B cell (primary cell): ENCODE data around the gene ABCA6. TPM values are rescaled to one million over a fixed set of nuclear protein-coding genes. Genes with fewer than 3 reads are reported as not detected.

ENCODE experiments used
- ATAC-seq: fragments of 200-7000 bp; cut with Tn5 transposase; one replicate; pipeline ENCODE4 v1.10.0; 2021; ENCODE audit warnings: low read depth, mild to moderate bottlenecking, moderate number of reproducible peaks, moderate library complexity
- CTCF ChIA-PET: fragments of 350-600 bp; sonication (Branson Sonifier 250); formaldehyde crosslinking; loops from one replicate; lab custom pipeline; 2021; ENCODE audit warnings: antibody characterized with exemption, inconsistent platforms; lab: Charles Lee
- POLR2A ChIA-PET: fragments of 350-600 bp; sonication (Branson Sonifier 250); formaldehyde crosslinking; loops from one replicate; lab custom pipeline; 2021; ENCODE audit warnings: antibody characterized with exemption; lab: Charles Lee
- DNase-seq: peaks from one replicate; pipeline ENCODE4 v3.0.0; 2013
- H2AFZ ChIP-seq: 2 replicates; pipeline ENCODE4 v1.6.1; 2012; ENCODE audit warnings: mild to moderate bottlenecking, low read depth, low read length; ENCODE audit not compliant: insufficient read depth, poor library complexity, severe bottlenecking
- H3K27ac ChIP-seq, 2 donors: 1 replicate in 1 of 2; 2 replicates in 1 of 2; pipeline ENCODE4 v1.5.1; 2012 to 2013; ENCODE audit warnings: low read length in 2 of 2, mild to moderate bottlenecking in 2 of 2, moderate library complexity in 1 of 2
- H3K27me3 ChIP-seq, 4 experiments: fragments of 200-600 bp in 1 of 4; sonication (generic) in 1 of 4; replicated peaks in 1 of 4; 1 replicate in 2 of 4; 2 replicates in 2 of 4; pipeline versions ENCODE4 v1.6.1 to v1.7.0; 2013 to 2016; ENCODE audit warnings: low read length in 3 of 4, mild to moderate bottlenecking in 2 of 4, mixed read lengths in 1 of 4, moderate library complexity in 1 of 4; ENCODE audit not compliant: insufficient read depth in 4 of 4, control insufficient read depth in 3 of 4; ENCODE audit errors: control extremely low read depth in 1 of 4
- H3K36me3 ChIP-seq, 2 experiments: replicated peaks in 1 of 2; 1 replicate in 1 of 2; 2 replicates in 1 of 2; pipeline versions ENCODE4 v1.6.1 to v1.7.1; 2013; ENCODE audit warnings: low read length in 1 of 2; ENCODE audit not compliant: insufficient read depth in 2 of 2, control insufficient read depth in 1 of 2; ENCODE audit errors: control extremely low read depth in 1 of 2, extremely low read depth in 1 of 2
- H3K4me1 ChIP-seq, 2 donors: fragments of 200-600 bp in 1 of 2; sonication (generic) in 1 of 2; 1 replicate in 1 of 2; 2 replicates in 1 of 2; pipeline versions ENCODE4 v1.5.1 to v1.6.1; 2013 to 2017; ENCODE audit warnings: low read length in 2 of 2; ENCODE audit not compliant: control insufficient read depth in 2 of 2, insufficient read depth in 2 of 2
- H3K4me2 ChIP-seq: replicated peaks from 2 replicates; pipeline ENCODE3; 2012; ENCODE audit warnings: mild to moderate bottlenecking, low read depth, low read length; ENCODE audit not compliant: poor library complexity, severe bottlenecking
- H3K4me3 ChIP-seq, 5 experiments: fragments of 200-600 bp in 1 of 5; sonication (generic) in 1 of 5; 1 replicate in 3 of 5; 2 replicates in 2 of 5; pipeline versions ENCODE4 v1.5.1 to v1.7.0; 2011 to 2016; ENCODE audit warnings: low read length in 4 of 5, mild to moderate bottlenecking in 4 of 5, low read depth in 2 of 5, control low read depth in 1 of 5, moderate library complexity in 1 of 5; ENCODE audit not compliant: insufficient read depth in 1 of 5; ENCODE audit errors: control extremely low read depth in 1 of 5, extremely low read depth in 1 of 5
- H3K79me2 ChIP-seq: fragments of 200-600 bp; sonication (generic); one replicate; pipeline ENCODE4 v1.6.0; 2016; ENCODE audit warnings: low read length; ENCODE audit not compliant: control insufficient read depth, insufficient read depth
- H3K9ac ChIP-seq: fragments of 200-600 bp; sonication (generic); 2 replicates; pipeline ENCODE4 v1.6.1; 2017; ENCODE audit warnings: mild to moderate bottlenecking, low read length, moderate library complexity
- H3K9me3 ChIP-seq, 3 donors: one replicate each; pipeline versions ENCODE4 v1.6.1 to v1.7.1; 2013; ENCODE audit warnings: low read length in 2 of 3; ENCODE audit not compliant: control insufficient read depth in 2 of 3, insufficient read depth in 1 of 3; ENCODE audit errors: control extremely low read depth in 1 of 3
- H4K20me1 ChIP-seq: 2 replicates; pipeline ENCODE4 v1.6.0; 2012; ENCODE audit warnings: mild to moderate bottlenecking, low read length; ENCODE audit not compliant: insufficient read depth, control insufficient read depth, poor library complexity, severe bottlenecking
- H3K27ac Mint-ChIP-seq: one replicate; pipeline ENCODE4 v1.8.0; 2021; ENCODE audit warnings: mixed read lengths
- H3K27me3 Mint-ChIP-seq: one replicate; pipeline ENCODE4 v1.8.0; 2021; ENCODE audit warnings: mixed read lengths
- H3K4me1 Mint-ChIP-seq: one replicate; pipeline ENCODE4 v1.8.0; 2021; ENCODE audit warnings: mixed read lengths
- H3K4me3 Mint-ChIP-seq: one replicate; pipeline ENCODE4 v1.8.0; 2021; ENCODE audit warnings: mixed read lengths
- H3K9me3 Mint-ChIP-seq: one replicate; pipeline ENCODE4 v1.8.0; 2022; ENCODE audit warnings: mixed read lengths; ENCODE audit not compliant: insufficient read depth
- EZH2 ChIP-seq: IDR thresholded peaks from 2 replicates; pipeline ENCODE4 v1.6.1; 2012; ENCODE audit warnings: borderline replicate concordance, low read depth, mild to moderate bottlenecking, moderate library complexity, low read length; ENCODE audit not compliant: insufficient read depth, poor library complexity, severe bottlenecking
- WGBS: methylation state at CpG from one replicate; pipeline ENCODE4 v1.1.5; 2013; ENCODE audit warnings: missing lambda C conversion rate; ENCODE audit not compliant: insufficient coverage; 5-methylcytosine and 5-hydroxymethylcytosine counted together
- intact Hi-C: fragments of 100-400 bp; cut with micrococcal nuclease; formaldehyde crosslinking; loops from one replicate; pipeline ENCODE4 v1.10.0; 2022
- polyA plus RNA-seq: library from polyadenylated mRNA; depleted of rRNA; stranded (reverse); fragments of >200 nt; gene quantifications from 2 replicates; pipeline ENCODE4 v1.2.3, GENCODE V29; 2012
- total RNA-seq, 2 donors: library from RNA; stranded (reverse); fragments of 120-200 nt in 1 of 2; gene quantifications; 1 replicate in 1 of 2; 2 replicates in 1 of 2; pipeline versions ENCODE4 v1.2.3 to v1.2.4, GENCODE V29; 2013 to 2022
- TF ChIP-seq, protein P1 (sequence below): fragments of 200-600 bp; IDR thresholded peaks from one replicate; pipeline ENCODE4 v1.8.0; 2022; ENCODE audit warnings: antibody characterized with exemption, mild to moderate bottlenecking

The ABCA6 gene
- total and polyA plus RNA-seq, 2 donors (not counting 1 experiment from before 2014, with no cell fraction given): 0.18 to 1.4 TPM

DNA sequence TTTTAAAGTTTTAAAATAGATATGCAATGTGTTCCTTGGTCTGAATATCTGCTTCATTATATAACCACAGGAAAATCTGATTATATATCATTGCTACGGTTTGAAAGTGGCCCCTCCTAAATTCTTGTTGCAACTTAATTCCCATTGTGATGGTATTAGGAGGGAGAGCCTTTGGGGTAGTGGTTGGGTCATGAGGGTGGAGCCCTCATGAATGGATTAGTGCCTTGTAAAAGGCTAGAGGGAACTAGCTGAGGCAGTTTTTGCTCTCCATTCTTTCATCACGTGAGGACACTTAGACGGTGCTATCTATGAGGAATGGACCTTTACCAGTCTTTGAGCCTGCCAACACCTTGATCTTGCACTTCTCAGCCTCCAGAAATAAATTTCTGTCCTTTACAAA is 7.6 kb downstream of the ABCA6 start:
- no peak overlapping the region for H3K4me2 ChIP-seq
- intact Hi-C loops: no loop called here
- no peak overlapping the region for H2AFZ ChIP-seq
- no peaks in the 10 kb centered on the region for H4K20me1 ChIP-seq
- peaks cover 4% of the 10 kb centered on the region for H3K9me3 Mint-ChIP-seq
- no peaks in the 10 kb centered on the region for H3K79me2 ChIP-seq
- peaks cover 0 to 4% (median 1%) of the 10 kb centered on the region in 3 donors for H3K9me3 ChIP-seq
- H3K4me1 Mint-ChIP-seq: no peaks in the 10 kb centered on the region
- no peak for TF ChIP-seq EZH2
- TF ChIP-seq, protein P1, sequence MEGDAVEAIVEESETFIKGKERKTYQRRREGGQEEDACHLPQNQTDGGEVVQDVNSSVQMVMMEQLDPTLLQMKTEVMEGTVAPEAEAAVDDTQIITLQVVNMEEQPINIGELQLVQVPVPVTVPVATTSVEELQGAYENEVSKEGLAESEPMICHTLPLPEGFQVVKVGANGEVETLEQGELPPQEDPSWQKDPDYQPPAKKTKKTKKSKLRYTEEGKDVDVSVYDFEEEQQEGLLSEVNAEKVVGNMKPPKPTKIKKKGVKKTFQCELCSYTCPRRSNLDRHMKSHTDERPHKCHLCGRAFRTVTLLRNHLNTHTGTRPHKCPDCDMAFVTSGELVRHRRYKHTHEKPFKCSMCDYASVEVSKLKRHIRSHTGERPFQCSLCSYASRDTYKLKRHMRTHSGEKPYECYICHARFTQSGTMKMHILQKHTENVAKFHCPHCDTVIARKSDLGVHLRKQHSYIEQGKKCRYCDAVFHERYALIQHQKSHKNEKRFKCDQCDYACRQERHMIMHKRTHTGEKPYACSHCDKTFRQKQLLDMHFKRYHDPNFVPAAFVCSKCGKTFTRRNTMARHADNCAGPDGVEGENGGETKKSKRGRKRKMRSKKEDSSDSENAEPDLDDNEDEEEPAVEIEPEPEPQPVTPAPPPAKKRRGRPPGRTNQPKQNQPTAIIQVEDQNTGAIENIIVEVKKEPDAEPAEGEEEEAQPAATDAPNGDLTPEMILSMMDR: no peak
- H3K36me3 ChIP-seq: no peaks in the 10 kb centered on the region
- WGBS: 100% methylated on average over 2 of the region's 3 CpGs
- ATAC-seq (no peak), DNase-seq (no peak)
- no peak overlapping the region for H3K9ac ChIP-seq
- H3K4me3 Mint-ChIP-seq: no peak overlapping the region
- H3K4me1 ChIP-seq: no peaks in the 10 kb centered on the region
- H3K4me3 ChIP-seq: no peak overlapping the region
- no peak overlapping the region for H3K27ac ChIP-seq
- CTCF ChIA-PET: interaction anchor here (1.5 kb wide), 1 partner anchor 12 kb away, joined by 3 read pairs; no protein-coding TSS in a partner anchor
- H3K27me3 ChIP-seq: no peaks in the 10 kb centered on the region
- POLR2A ChIA-PET: no interaction called here
- H3K27ac Mint-ChIP-seq: no peak overlapping the region
- H3K27me3 Mint-ChIP-seq: no peaks in the 10 kb centered on the region

DNA sequence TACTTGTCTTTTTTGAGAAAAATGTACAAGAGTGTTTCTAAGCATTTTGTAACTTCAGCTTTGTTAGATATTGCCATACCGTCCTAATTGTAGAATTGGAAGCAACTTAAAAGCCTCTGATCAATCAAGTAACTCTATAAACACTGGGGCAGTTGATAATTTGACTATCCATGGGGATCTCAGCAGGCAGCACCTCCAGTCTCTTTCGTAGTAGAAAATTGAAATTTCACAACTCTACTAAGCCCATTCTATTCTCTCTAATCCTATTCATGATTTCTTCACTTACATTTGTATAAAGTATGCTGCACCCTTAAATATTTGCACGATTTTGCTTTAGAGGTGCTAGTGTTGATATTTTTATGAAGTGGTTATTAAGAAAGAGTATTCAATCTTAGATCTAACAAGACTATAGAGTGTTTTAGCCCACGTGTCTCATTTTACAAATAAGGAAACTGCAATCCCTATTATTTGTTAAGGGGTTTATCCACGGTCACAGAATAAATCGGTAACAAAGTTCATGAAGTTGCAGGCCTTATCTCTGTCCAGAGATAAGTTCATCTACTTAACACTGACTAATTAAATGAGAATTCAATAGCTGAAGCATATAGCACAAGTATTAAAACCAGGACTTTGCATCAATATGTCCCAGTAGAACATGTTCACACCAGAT is 10.9 kb downstream of the ABCA6 start:
- Histone ChIP-seq H3K4me1 (no peaks in the 10 kb centered on the region), H3K4me2 (no peak overlapping the region), H3K27ac (no peak overlapping the region), H2AFZ (no peak overlapping the region), H3K9me3 (peaks cover 0 to 4% (median 1%) of the 10 kb centered on the region in 3 donors), H4K20me1 (no peaks in the 10 kb centered on the region), H3K36me3 (no peaks in the 10 kb centered on the region), H3K79me2 (no peaks in the 10 kb centered on the region), H3K9ac (no peak overlapping the region), H3K4me3 (no peak overlapping the region), H3K27me3 (no peaks in the 10 kb centered on the region)
- POLR2A ChIA-PET: no interaction called here
- TF ChIP-seq EZH2: no peak
- TF ChIP-seq, protein P1: no peak
- H3K27ac Mint-ChIP-seq: no peak overlapping the region
- H3K4me3 Mint-ChIP-seq: no peak overlapping the region
- ATAC-seq (no peak), DNase-seq (no peak)
- CTCF ChIA-PET: no interaction called here
- no peaks in the 10 kb centered on the region for H3K4me1 Mint-ChIP-seq
- WGBS: no CpG with 5 or more reads among the region's 6 CpGs
- H3K9me3 Mint-ChIP-seq: peaks cover 4% of the 10 kb centered on the region
- H3K27me3 Mint-ChIP-seq: no peaks in the 10 kb centered on the region
- intact Hi-C loops: no loop called here
